Glomerular visceral epithelial cell (primary cell): ENCODE measurements around the gene ATRIP.

Experiments
- DNase-seq: peaks from one replicate; pipeline ENCODE4 v3.0.0-alpha.2; 2016; ENCODE audit errors: extremely low spot score

ATRIP gene

GRCh38 chr3:48409291-48410201, 37.0 kb upstream of the ATRIP start:
- no peak for DNase-seq

GRCh38 chr3:48410205-48411040, 36.1 kb upstream of the ATRIP start:
- no peak for DNase-seq

- no peak for DNase-seq
Observed at GRCh38 chr3:48411041-48411588, 35.4 kb upstream of the ATRIP start.

GRCh38 chr3:48411606-48412374, 34.7 kb upstream of the ATRIP start:
- DNase-seq: no peak

- no peak for DNase-seq
Observed at GRCh38 chr3:48412375-48413001, 34.0 kb upstream of the ATRIP start.

- no peak for DNase-seq
Observed at GRCh38 chr3:48413086-48413485, 33.5 kb upstream of the ATRIP start.

- no peak for DNase-seq
Observed at GRCh38 chr3:48413611-48414010, 32.9 kb upstream of the ATRIP start.

- no peak for DNase-seq
Observed at GRCh38 chr3:48414376-48415250, 31.9 kb upstream of the ATRIP start.

GRCh38 chr3:48415251-48415953, 31.1 kb upstream of the ATRIP start:
- no peak for DNase-seq

- no peak for DNase-seq
Observed at GRCh38 chr3:48416091-48416505, 30.4 kb upstream of the ATRIP start.

- no peak for DNase-seq
Observed at GRCh38 chr3:48416546-48416945, 30.0 kb upstream of the ATRIP start.

GRCh38 chr3:48417529-48418108, 28.9 kb upstream of the ATRIP start:
- DNase-seq: no peak

GRCh38 chr3:48418140-48418539, 28.4 kb upstream of the ATRIP start:
- no peak for DNase-seq

- DNase-seq: no peak
Observed at GRCh38 chr3:48418651-48419050, 27.9 kb upstream of the ATRIP start.

- DNase-seq: no peak
Observed at GRCh38 chr3:48419149-48419548, 27.4 kb upstream of the ATRIP start.

GRCh38 chr3:48419597-48419996, 26.9 kb upstream of the ATRIP start:
- DNase-seq: no peak

- DNase-seq: no peak
Observed at GRCh38 chr3:48420561-48420960, 26.0 kb upstream of the ATRIP start.

GRCh38 chr3:48422272-48422671, 24.3 kb upstream of the ATRIP start:
- DNase-seq: no peak

GRCh38 chr3:48422681-48423080, 23.9 kb upstream of the ATRIP start:
- no peak for DNase-seq
